ENCODE data around the gene CELSR1.

CELSR1 gene

GRCh38 chr22:46445771-46446420 is 91.5 kb downstream of the CELSR1 start:
- DNase-seq (ENCODE audit: low read depth): no peak

- no peak for DNase-seq (ENCODE audit: low read depth)
Measured at GRCh38 chr22:46444390-46444854, 93.0 kb downstream of the CELSR1 start.

GRCh38 chr22:46443850-46444389 is 93.5 kb downstream of the CELSR1 start:
- DNase-seq (ENCODE audit: low read depth): no peak

- no peak for DNase-seq (ENCODE audit: low read depth)
Measured at GRCh38 chr22:46442217-46442853, 95.1 kb downstream of the CELSR1 start.

GRCh38 chr22:46439576-46440465 is 97.6 kb downstream of the CELSR1 start:
- no peak for DNase-seq (ENCODE audit: low read depth)

GRCh38 chr22:46439111-46439510 is 98.3 kb downstream of the CELSR1 start:
- no peak for DNase-seq (ENCODE audit: low read depth)

GRCh38 chr22:46437671-46438440 is 99.6 kb downstream of the CELSR1 start:
- DNase-seq (ENCODE audit: low read depth): no peak

- peak; percentile 51 for DNase-seq (ENCODE audit: low read depth)
Measured at GRCh38 chr22:46436595-46437175, 100.7 kb downstream of the CELSR1 start.

GRCh38 chr22:46433318-46433717 is 104.1 kb downstream of the CELSR1 start:
- DNase-seq (ENCODE audit: low read depth): no peak

- DNase-seq (ENCODE audit: low read depth): no peak
Measured at GRCh38 chr22:46432164-46433068, 105.0 kb downstream of the CELSR1 start.

- no peak for DNase-seq (ENCODE audit: low read depth)
Measured at GRCh38 chr22:46430961-46431838, 106.2 kb downstream of the CELSR1 start.

- no peak for DNase-seq (ENCODE audit: low read depth)
Measured at GRCh38 chr22:46429325-46429853, 108.0 kb downstream of the CELSR1 start.

GRCh38 chr22:46428602-46429324 is 108.7 kb downstream of the CELSR1 start:
- DNase-seq (ENCODE audit: low read depth): no peak

- DNase-seq (ENCODE audit: low read depth): no peak
Measured at GRCh38 chr22:46428171-46428570, 109.2 kb downstream of the CELSR1 start.

GRCh38 chr22:46425016-46425415 is 112.4 kb downstream of the CELSR1 start:
- DNase-seq (ENCODE audit: low read depth): peak; percentile 57

GRCh38 chr22:46424496-46424895 is 112.9 kb downstream of the CELSR1 start:
- DNase-seq (ENCODE audit: low read depth): no peak

- no peak for DNase-seq (ENCODE audit: low read depth)
Measured at GRCh38 chr22:46422896-46423295, 114.5 kb downstream of the CELSR1 start.

GRCh38 chr22:46421267-46421666 is 116.2 kb downstream of the CELSR1 start:
- DNase-seq (ENCODE audit: low read depth): no peak

Data from iris pigment epithelial cell (primary cell).